Left ventricle myocardium inferior (tissue), 1 donor: Measurements from ENCODE around the gene NME9. TPM values are rescaled to one million over a fixed set of nuclear protein-coding genes. Genes with fewer than 3 reads are reported as not detected.

ENCODE experiments used
- DNase-seq: peaks from one replicate; pipeline ENCODE4 v3.0.0-alpha.2; 2020
- H3K27ac ChIP-seq: fragments of 200-600 bp; replicated peaks from 2 replicates; pipeline ENCODE4 v1.8.0; 2021
- H3K27me3 ChIP-seq: fragments of 200-600 bp; 2 replicates; pipeline ENCODE4 v1.8.0; 2021; ENCODE audit warnings: low read depth
- H3K36me3 ChIP-seq: fragments of 200-600 bp; 2 replicates; pipeline ENCODE4 v1.8.0; 2021
- H3K4me1 ChIP-seq: fragments of 200-600 bp; 2 replicates; pipeline ENCODE4 v1.8.0; 2021
- H3K4me3 ChIP-seq: fragments of 200-600 bp; 2 replicates; pipeline ENCODE4 v1.8.0; 2021; ENCODE audit warnings: mild to moderate bottlenecking, moderate library complexity
- H3K9me3 ChIP-seq: fragments of 200-600 bp; replicated peaks from 2 replicates; pipeline ENCODE4 v1.8.0; 2021
- intact Hi-C: fragments of 100-400 bp; cut with micrococcal nuclease; formaldehyde crosslinking; loops from one replicate; pipeline ENCODE4 v1.11.0; 2022
- total RNA-seq: library from RNA; stranded (reverse); fragmentation: NEBNext Ultra II Directional; extraction: Animal tissue kit (Norgen Biotek cat#: 25700); gene quantifications from one replicate; pipeline ENCODE4 v1.2.1, GENCODE V29; 2021
- TF ChIP-seq, protein P1 (sequence below): fragments of 200-600 bp; IDR thresholded peaks from 2 replicates; pipeline ENCODE4 v1.8.0; 2021; ENCODE audit warnings: antibody characterized with exemption, mild to moderate bottlenecking, borderline replicate concordance
- donor health status: DM: no; HTN: yes; CAD: no; lungs with severe emphysema.

NME9 gene
- total RNA-seq, 1 donor from 2014 or later, result not detected

- TF ChIP-seq, protein P1, sequence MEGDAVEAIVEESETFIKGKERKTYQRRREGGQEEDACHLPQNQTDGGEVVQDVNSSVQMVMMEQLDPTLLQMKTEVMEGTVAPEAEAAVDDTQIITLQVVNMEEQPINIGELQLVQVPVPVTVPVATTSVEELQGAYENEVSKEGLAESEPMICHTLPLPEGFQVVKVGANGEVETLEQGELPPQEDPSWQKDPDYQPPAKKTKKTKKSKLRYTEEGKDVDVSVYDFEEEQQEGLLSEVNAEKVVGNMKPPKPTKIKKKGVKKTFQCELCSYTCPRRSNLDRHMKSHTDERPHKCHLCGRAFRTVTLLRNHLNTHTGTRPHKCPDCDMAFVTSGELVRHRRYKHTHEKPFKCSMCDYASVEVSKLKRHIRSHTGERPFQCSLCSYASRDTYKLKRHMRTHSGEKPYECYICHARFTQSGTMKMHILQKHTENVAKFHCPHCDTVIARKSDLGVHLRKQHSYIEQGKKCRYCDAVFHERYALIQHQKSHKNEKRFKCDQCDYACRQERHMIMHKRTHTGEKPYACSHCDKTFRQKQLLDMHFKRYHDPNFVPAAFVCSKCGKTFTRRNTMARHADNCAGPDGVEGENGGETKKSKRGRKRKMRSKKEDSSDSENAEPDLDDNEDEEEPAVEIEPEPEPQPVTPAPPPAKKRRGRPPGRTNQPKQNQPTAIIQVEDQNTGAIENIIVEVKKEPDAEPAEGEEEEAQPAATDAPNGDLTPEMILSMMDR, result no peak
- no peak overlapping the region for H3K27ac ChIP-seq
- intact Hi-C loops, result no loop called here
These were observed 26.2 kb downstream of the NME9 start for GRCh38 chr3:138303474-138303873.

DNA sequence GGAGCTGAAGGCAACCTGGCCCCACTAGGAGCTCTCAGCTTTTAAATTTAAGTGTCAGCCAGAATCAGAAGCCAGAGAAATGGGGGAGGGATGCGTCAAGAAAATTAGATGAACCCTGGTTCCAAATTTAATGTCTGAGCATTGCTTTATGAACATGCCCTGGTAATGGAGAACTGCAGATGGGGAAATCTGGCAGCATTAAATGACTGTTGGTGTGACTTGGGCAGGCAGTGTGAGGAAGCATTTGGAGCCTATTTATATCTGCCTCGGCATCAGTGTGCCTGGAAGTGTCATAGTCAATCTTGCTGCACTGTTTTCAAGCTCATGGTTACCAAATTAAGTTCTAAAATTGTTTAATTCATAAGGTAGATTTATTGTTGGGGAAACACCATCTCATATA, 29.0 kb downstream of the NME9 start:
- no peaks in the 10 kb centered on the region for H3K27me3 ChIP-seq
- intact Hi-C loops, result no loop called here
- H3K4me3 ChIP-seq, result no peak overlapping the region
- no peak for DNase-seq
- H3K36me3 ChIP-seq, result peaks cover 28% of the 10 kb centered on the region
- H3K27ac ChIP-seq, result no peak overlapping the region
- no peaks in the 10 kb centered on the region for H3K4me1 ChIP-seq
- TF ChIP-seq, protein P1, result no peak
- H3K9me3 ChIP-seq, result no peaks in the 10 kb centered on the region

More at GRCh38 chr3:138303474-138303873, 26.2 kb downstream of the NME9 start:
- no peaks in the 10 kb centered on the region for H3K4me1 ChIP-seq
- H3K36me3 ChIP-seq, result peaks cover 6% of the 10 kb centered on the region
- no peaks in the 10 kb centered on the region for H3K27me3 ChIP-seq
- H3K4me3 ChIP-seq, result no peak overlapping the region
- DNase-seq, result no peak
- peaks cover 10% of the 10 kb centered on the region for H3K9me3 ChIP-seq

DNA sequence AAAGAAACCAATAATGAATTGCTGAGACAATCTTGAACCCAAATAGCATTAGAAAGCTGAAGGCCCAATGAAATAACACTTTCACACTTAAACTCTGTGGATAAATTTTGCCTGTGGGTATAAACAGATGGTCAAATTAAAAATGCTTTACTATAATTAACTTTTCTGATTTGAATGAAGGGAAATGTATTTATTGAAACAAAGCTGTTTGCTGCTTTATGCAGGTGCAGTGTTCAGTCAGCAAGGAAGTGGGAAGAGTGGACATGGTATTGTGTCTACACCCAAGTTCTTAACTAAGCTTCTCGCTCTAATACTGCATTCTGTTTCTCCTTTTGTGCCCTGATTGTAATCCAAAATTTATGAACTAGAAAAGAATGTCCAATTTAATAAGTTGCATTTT, 31.8 kb downstream of the NME9 start:
- H3K4me3 ChIP-seq, result no peak overlapping the region
- H3K9me3 ChIP-seq, result no peaks in the 10 kb centered on the region
- peaks cover 55% of the 10 kb centered on the region for H3K36me3 ChIP-seq
- no peak overlapping the region for H3K27ac ChIP-seq
- no peaks in the 10 kb centered on the region for H3K4me1 ChIP-seq
- intact Hi-C loops, result no loop called here
- TF ChIP-seq, protein P1, result no peak
- no peaks in the 10 kb centered on the region for H3K27me3 ChIP-seq
- DNase-seq, result no peak

DNA sequence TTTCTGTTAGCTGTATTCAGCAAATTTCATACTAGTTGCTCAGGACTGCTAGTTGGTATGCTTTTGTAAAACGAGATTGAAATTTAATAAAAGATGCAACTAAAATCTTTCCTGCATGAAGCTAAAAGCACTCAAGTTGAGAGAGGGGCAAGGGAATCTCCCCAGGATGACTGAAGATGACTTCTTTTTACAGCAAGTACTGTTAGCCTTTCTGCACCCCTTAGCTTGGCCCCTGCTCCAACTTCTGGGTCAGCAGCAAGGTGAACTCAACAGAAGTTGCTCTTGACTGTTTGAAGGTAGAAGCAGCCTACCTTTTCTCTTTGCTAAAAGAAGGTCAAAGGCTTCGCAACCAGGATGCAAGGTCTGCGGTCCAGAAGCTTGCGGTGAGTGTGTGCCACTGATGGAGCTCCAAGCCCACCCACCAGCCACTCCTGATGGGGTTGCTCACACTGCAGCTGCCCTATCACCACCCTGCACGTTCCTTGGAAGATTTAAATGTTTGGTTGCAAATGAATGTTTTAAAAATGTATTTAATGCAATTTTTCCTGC, 32.5 kb downstream of the NME9 start:
- H3K36me3 ChIP-seq, result peaks cover 63% of the 10 kb centered on the region

DNA sequence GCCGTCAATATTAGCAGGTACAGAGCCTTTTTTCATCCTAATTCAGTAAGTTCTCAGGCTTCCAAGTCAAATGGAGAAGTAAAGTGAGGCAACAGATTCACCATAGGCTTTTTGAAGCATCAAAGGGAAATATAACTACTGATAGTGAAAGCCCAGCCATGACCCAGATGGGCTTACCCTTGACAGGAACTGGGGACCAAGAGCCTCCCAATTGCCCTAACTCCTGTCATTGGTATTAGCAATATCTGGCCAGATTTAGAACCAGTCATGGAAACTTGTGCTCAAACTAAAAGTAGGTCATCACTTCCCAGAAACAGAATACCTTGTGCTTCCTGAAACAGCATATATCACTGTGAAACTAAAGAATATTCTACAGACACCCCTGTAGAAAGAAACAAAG, 33.0 kb downstream of the NME9 start:
- Histone ChIP-seq H3K4me3 (no peak overlapping the region), H3K27ac (no peak overlapping the region)

More for the DNA sequence above, 32.5 kb downstream of the NME9 start:
- no peaks in the 10 kb centered on the region for H3K27me3 ChIP-seq
- H3K4me3 ChIP-seq, result no peak overlapping the region
- no peak for DNase-seq
- H3K27ac ChIP-seq, result no peak overlapping the region
- H3K9me3 ChIP-seq, result no peaks in the 10 kb centered on the region
- TF ChIP-seq, protein P1, result no peak
- H3K4me1 ChIP-seq, result no peaks in the 10 kb centered on the region
- intact Hi-C loops, result no loop called here

More for the DNA sequence above, 33.0 kb downstream of the NME9 start:
- DNase-seq, result no peak
- peaks cover 68% of the 10 kb centered on the region for H3K36me3 ChIP-seq
- H3K27me3 ChIP-seq, result no peaks in the 10 kb centered on the region
- H3K4me1 ChIP-seq, result no peaks in the 10 kb centered on the region
- TF ChIP-seq, protein P1, result no peak
- intact Hi-C loops, result no loop called here
- no peaks in the 10 kb centered on the region for H3K9me3 ChIP-seq
